HG02885 (cell line): ENCODE measurements around the gene HOXD1.

Experiments used
- ATAC-seq: cut with Tn5 transposase; IDR thresholded peaks from one replicate; pipeline ENCODE4 v1.9.1; 2021; ENCODE audit warnings: mild to moderate bottlenecking; ENCODE audit not compliant: unreplicated experiment, poor library complexity

Gene HOXD1

GRCh38 chr2:176164611-176165369 is 23.7 kb upstream of the HOXD1 start:
- no peak for ATAC-seq

GRCh38 chr2:176165370-176166050 is 23.0 kb upstream of the HOXD1 start:
- ATAC-seq = no peak

DNA sequence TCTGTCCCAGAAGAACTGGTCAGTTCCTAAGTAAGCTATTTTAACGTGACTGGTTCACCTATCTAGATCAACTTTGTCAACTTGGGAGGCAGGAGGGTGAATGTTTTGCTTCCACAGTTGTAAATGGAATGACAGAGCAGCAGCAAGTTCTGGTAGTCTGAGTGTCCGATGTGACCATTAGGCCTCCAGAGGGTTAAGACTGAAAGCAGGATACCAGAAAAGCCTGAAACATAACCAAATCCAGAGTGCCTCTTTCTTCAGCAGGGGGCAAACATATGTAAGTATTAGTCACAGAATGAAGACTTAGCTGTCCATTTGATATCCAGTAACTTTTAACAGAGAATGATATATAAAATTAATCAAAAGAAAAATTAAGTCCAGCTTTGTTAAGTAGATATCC is 22.2 kb upstream of the HOXD1 start:
- ATAC-seq = no peak

- no peak for ATAC-seq
Observed at GRCh38 chr2:176167398-176167797, 21.1 kb upstream of the HOXD1 start.

- no peak for ATAC-seq
Observed at GRCh38 chr2:176169181-176169580, 19.3 kb upstream of the HOXD1 start.

DNA sequence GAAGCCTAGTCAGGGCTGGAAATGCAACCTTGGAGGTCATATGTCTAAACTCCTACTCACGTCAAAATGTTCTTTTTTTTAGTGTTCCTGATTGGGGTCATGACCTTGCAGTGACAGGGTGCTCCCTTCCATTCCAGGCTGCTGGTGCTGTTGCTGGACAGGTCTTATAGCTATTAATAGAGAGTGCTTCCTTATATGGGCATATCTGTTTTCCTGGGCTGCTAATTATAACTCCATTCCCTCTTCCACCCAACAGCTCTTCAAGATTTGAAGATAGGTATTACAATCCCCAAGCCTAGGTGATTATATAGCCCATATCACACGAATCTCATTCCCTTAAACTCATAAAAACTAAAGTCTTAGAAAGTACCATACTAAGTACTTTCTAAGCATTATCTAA is 18.8 kb upstream of the HOXD1 start:
- ATAC-seq = no peak

GRCh38 chr2:176170602-176171305 is 17.7 kb upstream of the HOXD1 start:
- no peak for ATAC-seq

DNA sequence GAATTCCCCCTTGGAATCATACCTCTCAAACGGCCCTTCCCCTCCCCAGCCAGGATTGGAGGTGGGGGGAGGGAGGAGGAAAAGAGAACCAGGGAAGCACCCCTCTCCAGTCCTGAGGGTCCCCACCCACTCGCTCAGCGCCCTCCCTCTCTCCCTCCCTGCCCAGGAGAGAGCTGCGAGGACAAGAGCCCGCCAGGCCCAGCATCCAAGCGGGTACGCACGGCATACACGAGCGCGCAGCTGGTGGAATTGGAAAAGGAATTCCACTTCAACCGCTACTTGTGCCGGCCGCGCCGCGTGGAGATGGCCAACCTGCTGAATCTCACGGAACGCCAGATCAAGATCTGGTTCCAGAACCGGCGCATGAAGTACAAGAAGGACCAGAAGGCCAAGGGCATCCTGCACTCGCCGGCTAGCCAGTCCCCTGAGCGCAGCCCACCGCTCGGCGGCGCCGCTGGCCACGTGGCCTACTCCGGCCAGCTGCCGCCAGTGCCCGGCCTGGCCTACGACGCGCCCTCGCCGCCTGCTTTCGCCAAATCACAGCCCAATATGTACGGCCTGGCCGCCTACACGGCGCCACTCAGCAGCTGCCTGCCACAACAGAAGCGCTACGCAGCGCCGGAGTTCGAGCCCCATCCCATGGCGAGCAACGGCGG is 17.0 kb upstream of the HOXD1 start:
- no peak for ATAC-seq

GRCh38 chr2:176172007-176172894 is 16.2 kb upstream of the HOXD1 start:
- ATAC-seq = no peak

GRCh38 chr2:176172895-176173566 is 15.4 kb upstream of the HOXD1 start:
- ATAC-seq = no peak

- ATAC-seq = no peak
Observed at GRCh38 chr2:176173567-176174381, 14.7 kb upstream of the HOXD1 start.

DNA sequence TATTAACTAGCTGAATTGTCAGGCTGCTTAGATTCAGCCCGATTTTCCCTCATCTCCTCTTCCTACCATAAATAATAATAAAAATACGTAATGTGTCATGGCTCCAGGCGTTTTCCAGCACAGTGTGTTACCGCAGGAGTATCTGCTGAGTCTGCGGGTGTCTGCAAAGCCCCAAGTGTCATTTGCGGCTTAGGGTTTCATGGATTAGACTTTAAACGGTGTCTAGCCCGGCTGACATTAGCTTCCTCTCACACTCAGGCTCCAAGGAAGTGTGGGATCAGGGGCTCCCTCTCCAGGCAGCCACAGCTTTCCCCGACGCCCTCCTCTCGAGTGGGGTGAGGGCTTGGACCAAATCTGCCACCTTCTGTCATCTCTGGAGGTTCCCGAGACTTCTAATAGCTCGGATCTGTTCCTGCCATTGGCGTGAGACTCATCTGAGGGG is 14.1 kb upstream of the HOXD1 start:
- ATAC-seq = no peak

- peak; percentile 81 for ATAC-seq
Observed at GRCh38 chr2:176174824-176175708, 13.4 kb upstream of the HOXD1 start.

DNA sequence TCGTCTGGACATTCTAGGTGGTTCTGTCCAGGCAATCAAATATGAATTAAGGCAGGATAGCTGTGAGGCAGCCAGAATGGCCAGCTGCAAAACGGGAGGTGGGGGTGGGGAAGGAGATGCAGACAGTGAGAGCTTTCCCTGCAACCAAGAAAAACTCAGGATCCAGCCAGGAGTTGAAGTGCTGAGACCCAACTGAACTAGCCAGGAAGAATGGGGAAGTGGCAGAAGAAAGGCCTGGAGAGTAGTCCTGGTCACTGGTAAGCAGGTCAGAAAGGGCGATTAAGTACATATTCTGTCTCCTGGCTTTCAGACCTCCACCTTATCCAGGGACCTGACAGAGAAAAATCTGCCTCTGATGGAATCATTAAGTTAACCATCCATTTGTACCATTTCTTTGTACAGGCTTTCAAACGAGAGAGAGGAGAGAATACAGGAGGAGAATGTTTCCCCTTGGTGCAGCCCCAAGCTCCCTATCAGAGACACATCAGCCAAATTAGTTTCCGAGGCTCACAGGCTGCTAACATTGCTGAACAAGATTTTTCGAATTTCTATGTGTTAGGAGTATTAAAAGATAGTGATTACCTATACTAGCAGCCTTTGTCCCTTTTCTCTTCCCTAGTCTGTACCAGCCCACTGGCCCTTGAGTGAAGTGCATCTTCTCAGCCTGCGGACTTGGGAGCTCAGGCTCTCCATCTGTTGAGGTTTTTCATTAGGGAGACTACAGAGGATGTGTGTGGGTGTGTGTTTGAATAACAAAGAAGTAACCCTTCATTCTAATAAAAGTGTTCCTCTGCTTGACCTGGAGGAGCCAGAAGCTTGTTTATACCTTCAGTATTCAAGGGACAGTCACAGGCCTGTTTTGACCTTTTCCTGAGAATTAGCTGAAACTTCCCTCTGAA is 12.5 kb upstream of the HOXD1 start:
- ATAC-seq = no peak

- no peak for ATAC-seq
Observed at GRCh38 chr2:176177580-176178037, 10.9 kb upstream of the HOXD1 start.

- ATAC-seq = no peak
Observed at GRCh38 chr2:176178038-176178756, 10.3 kb upstream of the HOXD1 start.
